HG02623 (cell line): ENCODE data around the gene TMIE.
"Not testable (repeated sequence)": the region's sequence is repeated elsewhere in the genome, so short reads cannot be mapped to it uniquely, and the experiment has no call there.

Source experiments
- ATAC-seq: cut with Tn5 transposase; IDR thresholded peaks from one replicate; pipeline ENCODE4 v1.9.1; 2021; ENCODE audit warnings: moderate library complexity; ENCODE audit not compliant: unreplicated experiment

TMIE gene

DNA sequence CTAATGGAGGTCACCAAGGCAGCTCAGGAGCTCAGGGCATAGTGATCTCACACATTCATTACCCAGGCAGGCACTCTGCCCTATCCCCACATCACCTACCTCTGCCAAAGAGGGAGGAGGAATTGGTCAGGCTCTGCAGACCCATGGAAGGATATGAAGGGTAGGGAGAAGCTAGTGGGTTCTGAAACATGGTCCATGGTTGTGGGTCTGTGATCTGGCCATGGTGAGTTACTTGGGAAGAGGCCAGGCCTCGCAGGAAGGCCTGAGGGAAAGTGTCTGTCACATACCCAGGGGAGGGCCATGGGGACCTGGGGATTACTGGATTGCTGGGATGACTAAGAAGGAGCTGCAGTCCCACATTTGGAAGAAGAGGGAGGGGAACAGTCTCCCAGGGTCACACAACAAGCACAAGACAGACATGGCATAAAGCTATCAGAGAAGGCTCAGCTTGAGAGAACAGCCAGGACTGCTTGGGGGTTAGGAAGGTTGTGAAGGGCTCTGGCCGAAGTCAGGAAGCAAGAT lies 17.9 kb downstream of the TMIE start:
- ATAC-seq: no peak

DNA sequence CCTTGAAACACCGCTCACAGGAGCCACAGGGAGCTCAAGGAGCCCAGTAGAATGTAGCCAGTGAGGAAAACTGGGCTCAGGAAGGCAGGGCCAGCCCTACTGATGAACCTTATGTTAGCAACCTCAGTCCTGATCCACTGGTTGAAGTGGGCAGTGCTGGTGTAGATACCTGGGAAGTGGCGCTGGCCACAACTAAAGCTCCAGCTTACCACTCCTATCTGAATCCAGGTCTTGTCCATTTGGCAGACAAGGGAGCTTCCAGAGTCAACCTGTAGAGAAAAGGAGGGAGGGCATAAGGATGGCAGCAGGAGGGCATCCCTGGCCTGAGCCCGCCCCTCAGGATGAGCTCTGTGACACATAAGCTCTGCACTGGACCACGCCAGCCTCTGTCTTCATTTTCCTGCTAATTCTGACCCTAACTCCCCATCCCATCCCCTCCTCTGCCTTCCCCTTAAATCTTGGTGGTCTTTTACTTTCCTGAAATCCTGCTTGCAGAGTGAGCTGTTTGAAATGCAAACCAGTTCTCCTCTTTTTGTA lies 18.6 kb downstream of the TMIE start:
- no peak for ATAC-seq

DNA sequence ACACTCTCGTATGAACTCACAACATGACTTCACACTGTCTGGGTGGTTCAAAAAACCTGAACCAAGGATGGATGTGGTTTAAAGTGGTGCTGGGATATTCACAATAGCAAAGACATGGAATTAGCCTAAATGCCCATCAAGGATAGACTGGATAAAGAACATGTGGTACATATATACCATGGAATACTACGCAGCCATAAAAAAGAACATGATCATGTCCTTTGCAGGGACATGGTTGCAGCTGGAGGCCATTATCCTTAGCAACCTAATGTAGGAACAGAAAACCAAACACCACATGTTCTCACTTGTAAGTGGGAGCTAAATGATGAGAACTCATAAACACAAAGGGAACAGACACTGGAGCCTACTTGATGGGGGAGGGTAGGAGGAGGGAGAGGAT lies 19.8 kb downstream of the TMIE start:
- no peak for ATAC-seq

DNA sequence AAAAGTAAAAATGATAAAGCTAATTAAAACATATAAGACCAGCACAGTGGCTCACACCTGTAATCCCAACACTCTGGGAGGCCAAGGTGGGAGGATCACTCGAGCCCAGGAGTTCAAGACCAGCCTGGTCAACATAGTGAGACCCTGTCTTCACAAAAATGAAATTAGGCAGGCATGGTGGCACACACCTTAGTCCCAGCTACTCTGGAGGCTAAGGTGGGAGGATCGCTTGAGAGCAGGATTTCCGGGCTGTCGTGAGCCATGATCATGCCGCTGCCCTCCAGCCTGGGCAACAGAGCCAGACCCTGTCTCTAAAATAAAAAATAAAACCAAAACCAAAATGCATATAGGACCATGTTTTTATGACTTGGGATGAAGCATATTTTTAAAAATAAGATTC lies 21.3 kb downstream of the TMIE start:
- no peak for ATAC-seq

DNA sequence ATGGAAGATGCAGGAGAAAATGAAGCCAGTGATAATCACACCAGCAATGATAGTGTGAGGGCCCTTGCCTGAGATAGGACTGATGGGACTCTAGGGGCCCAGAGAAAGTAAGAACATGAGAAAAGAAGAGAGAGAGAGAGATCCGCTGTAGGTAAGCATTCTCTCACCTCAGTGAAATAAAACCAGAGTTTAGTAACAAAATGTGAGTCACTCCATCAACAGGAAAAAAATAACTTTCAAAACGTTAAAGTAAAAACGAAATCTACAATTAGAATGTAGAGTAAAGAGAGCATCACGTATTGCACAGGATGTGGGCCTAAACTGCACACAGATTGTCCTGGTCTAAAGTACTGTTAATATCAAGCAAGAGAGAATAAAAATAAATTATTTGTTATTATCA lies 23.2 kb downstream of the TMIE start:
- no peak for ATAC-seq

DNA sequence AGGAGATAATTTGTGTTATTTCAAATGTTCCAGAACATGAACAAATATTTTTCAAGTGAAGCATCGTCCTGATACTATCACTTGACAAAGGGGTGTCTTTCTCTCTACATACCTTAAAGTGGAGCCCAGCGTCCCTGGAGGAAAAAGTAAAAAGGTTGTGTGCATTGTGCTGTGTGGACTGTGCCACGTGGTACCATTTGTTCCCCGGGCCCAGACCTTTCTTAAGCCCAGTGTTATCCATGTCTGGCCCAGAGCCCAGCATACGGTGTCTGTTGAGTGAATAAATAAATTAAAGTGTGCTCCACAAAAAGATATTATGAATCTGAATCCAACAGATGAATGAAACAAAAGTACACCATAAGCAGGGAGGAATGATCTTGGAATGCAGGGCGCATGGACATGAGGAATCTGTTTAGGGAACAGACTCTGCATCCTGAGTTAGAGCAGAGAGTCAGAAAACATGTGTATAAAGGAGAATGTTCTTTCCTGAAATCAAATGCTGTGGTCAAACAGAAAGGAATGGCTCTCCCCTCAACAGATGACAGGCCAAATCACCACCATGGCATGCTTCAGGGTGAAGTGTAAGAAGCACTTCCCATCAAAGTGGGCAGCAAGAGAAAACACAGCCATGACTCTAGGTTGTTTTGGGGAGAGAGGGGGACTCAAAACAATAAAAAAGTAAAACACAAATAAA lies 24.6 kb downstream of the TMIE start:
- ATAC-seq: no peak

DNA sequence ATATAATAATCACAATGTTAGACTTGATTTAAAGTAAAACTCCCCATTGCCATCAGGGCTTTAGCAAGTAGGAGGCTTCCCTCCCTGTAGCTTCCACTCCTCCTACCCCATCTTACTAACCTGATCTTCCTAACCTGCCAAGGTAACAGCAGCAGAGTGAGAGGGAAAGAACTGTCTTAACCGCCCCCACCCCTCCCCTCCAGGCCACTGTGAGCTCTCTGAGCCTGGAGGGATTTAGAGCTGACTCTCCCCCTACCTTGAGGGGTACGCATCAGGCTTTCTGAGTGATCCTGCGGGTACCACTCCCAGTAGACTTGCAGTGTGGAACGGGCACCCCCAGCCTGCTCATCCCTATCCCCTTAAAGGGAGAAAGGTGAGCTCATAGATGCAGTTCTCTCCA lies 27.8 kb downstream of the TMIE start:
- ATAC-seq: no peak

DNA sequence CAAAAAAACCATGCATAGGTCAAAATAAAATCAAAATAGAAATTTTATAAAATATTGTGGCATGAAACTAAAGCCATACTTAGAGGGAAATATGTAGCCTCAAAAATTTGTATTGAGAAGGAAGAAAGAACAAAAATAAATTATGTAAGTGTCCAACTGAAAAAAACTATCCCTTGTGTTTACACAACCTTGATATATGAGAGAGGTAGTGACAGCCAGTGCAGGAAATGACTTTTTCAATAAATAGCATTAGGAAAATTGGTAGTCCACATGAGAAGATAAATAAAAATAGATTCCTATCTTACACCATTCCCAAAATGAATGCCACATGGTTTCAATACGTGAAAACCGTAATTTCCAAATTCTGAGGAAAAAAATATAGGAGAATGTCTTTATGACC lies 29.6 kb downstream of the TMIE start:
- no peak for ATAC-seq

DNA sequence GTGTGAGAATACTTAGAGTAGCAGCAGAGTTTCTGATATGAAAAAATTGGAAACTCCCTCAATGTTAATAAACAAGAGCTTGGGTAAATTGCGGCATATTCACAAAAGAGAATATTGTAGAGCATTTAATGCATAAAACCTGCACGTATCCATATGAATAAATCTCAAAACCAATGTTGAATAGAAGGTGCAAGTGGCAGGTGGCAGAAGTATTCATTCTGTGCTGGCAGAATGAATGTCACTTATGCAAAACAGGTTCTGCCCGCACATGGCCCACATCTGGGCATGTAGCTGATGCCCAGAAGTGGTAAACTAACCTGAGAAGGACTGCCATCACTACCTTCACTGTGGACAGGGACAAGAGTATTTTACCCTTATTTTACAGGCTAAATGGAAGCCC lies 30.6 kb downstream of the TMIE start:
- no peak for ATAC-seq

- no peak for ATAC-seq
Measured at GRCh38 chr3:46733026-46733800, 32.0 kb downstream of the TMIE start.

DNA sequence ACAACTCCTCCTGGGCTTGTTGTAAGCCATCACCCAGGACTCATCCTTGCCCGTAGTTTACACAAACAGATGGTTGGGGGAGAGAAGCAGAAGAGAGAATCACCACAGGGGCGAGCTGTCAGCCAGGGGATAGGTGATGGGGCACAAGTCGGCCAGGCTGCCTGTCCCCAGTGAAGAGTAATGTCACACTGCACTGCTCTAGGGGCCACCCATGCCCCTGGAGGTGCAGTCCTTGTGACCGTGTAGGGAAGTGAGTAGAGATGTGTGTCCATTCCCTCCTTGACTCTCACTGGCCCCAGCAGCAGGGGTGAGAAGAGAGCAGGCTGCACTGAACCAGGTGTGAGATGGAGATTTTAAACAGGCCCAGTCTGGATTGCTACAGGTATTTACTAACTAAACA lies 33.6 kb downstream of the TMIE start:
- ATAC-seq: no peak

DNA sequence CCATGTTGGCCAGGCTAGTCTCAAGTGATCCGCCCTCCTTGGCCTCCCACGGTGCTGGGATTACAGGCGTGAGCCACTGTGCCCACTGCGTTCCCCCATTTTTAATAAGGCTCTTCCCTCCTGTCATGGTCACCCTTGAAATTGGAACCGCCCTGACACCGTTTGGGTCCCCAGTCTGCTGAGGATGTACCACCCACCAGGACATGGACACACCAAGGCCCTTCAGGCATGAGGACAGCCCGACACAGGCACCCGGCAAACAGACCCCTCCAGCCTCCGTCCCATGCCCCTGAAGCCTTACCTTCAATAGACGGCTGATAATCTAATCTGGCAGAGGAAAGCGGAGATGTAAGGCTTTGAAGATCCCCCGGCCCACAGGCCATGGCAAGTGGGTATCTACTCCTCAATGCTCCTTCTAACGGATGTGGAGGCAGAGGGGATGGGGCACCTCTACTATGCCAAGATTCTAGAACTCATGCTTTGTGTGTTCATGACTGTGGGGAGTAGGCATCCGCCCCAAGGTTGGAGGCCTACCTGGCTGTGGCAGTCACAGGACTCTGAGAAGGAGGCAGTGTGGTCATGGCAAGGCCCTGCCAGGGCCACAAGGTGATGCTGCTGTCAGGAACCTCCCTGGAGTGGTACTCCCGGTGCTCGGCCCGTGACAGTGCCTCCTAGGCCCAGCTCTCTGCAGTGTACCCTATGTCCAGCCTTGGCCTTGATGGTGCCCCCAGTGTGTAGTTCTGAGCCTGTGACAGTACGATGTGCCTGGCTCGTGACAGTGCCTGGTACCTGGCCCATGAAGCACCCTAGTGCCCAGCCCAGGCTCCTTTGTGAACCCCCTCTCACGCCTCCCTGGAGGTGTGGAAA lies 35.0 kb downstream of the TMIE start:
- ATAC-seq: no peak

DNA sequence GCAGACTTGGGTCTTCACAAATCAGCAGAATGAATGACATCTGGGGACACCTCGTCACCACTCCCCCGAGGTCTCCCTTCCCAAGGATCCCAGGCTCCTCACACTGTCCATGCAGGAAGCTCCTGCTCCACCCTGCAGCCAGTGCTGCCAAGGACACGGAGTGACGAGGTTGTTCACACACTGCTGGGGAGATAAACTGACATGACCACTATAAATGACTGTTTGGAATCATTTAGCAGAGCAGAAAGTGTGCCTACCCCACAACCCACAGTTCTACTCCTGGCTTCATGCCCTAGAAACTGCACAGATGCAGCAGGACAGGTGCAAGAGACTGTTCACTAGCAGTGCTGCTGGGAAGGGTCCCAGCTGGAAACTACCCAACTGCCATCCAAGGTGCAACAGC lies 36.1 kb downstream of the TMIE start:
- ATAC-seq: no peak

DNA sequence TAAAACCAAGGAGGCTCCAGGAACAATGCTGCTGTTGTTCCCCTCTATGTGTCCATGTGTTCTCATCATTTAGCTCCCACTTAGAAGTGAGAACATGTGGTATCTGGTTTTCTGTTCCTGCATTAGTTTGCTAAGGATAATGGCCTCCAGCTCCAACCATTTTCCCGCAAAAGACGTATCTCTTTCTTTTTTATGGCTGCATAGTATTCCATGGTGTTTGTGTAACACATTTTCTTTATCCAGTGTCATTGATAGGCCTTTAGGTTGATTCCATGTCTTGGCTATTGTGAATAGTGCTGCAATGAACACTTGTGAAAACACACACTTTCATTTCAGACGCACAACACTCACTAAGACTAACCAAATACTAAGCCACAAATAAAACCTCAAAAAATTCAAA lies 38.4 kb downstream of the TMIE start:
- ATAC-seq: not testable (repeated sequence)

- no peak for ATAC-seq
Measured at GRCh38 chr3:46742992-46743585, 41.9 kb downstream of the TMIE start.

DNA sequence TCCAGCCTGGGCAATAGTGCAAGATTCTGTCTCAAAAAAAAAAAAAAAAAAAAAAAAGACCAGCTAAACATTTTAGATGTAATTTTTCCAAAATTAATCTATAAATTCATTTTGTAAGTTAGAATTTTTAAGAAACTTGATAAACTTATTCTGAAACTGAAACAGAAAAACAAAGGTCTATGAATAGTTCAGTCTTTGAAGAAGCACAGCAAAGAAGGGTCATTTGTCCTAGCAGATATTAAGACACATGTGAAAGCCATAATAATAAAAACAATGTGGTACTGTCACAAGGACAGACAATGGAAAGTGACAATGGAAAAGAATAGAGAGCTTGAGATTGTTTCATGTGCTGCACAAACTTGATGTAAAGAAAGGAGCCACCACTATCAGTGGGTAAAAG lies 45.5 kb downstream of the TMIE start:
- no peak for ATAC-seq

- ATAC-seq: no peak
Measured at GRCh38 chr3:46748170-46748569, 47.0 kb downstream of the TMIE start.

- no peak for ATAC-seq
Measured at GRCh38 chr3:46749129-46749528, 47.9 kb downstream of the TMIE start.

DNA sequence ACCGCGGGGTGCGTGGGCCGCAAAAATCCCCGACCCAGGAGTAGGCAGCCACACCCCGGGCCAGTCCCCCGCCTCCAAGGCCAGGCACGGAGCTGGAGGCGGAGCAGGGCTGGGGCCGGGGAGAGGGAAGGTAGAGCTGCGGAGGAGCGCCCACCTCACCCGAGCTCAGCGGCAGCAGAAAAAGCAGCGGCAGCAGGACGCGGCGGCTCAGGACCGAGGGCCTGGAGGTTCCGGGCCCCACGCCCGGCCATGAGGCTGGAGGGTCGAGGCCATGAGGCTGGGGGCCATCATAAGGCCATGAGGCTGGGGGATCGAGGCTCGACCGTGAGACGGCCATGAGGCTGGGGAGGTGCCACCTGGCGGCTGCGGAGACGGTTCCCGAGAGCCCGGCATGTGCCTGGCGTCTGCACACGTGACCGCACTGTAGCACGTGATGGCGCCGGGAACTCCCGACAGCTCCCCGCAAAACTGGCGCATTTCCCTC lies 49.4 kb downstream of the TMIE start:
- no peak for ATAC-seq

DNA sequence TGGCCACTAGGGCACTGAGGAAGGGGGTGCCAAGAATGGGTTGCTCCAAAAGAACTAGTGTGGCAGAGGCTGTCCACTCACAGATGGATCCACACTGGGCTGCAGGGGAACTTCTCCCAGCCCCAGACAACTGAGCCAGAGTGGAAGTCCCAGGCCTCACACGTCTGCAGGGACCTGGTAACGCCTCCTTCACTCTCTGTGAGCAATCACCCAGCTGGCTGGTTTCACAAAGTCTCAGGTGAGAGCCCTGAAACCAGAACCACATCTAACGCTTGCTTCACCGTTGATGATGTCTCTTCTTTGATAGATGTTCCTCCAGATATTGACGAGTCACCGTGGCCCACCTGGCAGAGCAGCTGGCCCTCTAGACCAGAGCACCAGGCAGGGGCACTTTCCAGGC lies 51.9 kb downstream of the TMIE start:
- ATAC-seq: not testable (repeated sequence)

GRCh38 chr3:46755646-46756045 lies 54.5 kb downstream of the TMIE start:
- ATAC-seq: no peak
